ENCODE measurements around the gene ZNF175.
"Not testable (repeated sequence)": the region's sequence is repeated elsewhere in the genome, so short reads cannot be mapped to it uniquely, and the experiment has no call there.

Gene ZNF175

DNA sequence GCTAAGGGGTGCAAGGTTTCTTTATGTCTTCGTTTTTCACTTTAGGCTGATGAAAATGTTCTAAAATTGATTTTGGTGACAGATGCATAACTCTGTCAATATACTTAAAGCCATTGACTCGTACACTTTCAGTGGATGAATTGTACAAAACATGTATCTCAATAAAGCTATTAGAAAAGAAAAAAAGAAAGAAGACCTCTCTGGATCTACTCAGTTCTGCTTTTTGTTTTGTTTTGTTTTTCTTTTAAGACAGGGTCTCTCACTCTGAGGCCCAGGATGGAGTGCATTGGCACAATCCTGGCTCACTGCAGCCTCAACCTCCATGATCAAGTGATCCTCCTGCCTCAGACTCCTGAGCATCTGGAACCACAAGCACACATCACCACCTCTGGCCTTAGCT lies 55.6 kb downstream of the ZNF175 start:
- Histone ChIP-seq H3K18ac (ENCODE audit: low read depth in 1 of 2, low read length in 2 of 2) (no peak overlapping the region), H2AFZ (ENCODE audit: low read depth, low read length) (no peak overlapping the region), H3K4me2 (ENCODE audit: low read length, poor library complexity, severe bottlenecking) (no peak overlapping the region), H3K9me3 (ENCODE audit: control insufficient read depth, low read length) (no peaks in the 10 kb centered on the region), H4K8ac (ENCODE audit: low read length) (no peak overlapping the region), H3K23ac (ENCODE audit: low read length in 2 of 2) (no peak overlapping the region), H3K79me1 (replicated peaks; ENCODE audit: low read length, poor library complexity, severe bottlenecking) (no peaks in the 10 kb centered on the region), H4K91ac (ENCODE audit: low read length) (no peak overlapping the region), H2AK5ac (ENCODE audit: low read length, severe bottlenecking) (no peak overlapping the region), H3K14ac (ENCODE audit: low read length in 2 of 2) (no peak overlapping the region), H3K27me3 (ENCODE audit: control insufficient read depth in 1 of 2, insufficient read depth in 1 of 2, low read length in 2 of 2) (peaks cover 0 to 31% of the 10 kb centered on the region in 2 experiments), H2BK120ac (ENCODE audit: low read depth, low read length) (no peak overlapping the region), H2BK12ac (ENCODE audit: low read length in 2 of 2) (no peak overlapping the region), H2BK5ac (ENCODE audit: low read depth, low read length, poor library complexity, severe bottlenecking) (no peak overlapping the region), H3K4me3 (ENCODE audit: insufficient read depth in 1 of 2, low read depth in 1 of 2, low read length in 2 of 2) (no peak overlapping the region), H3K36me3 (ENCODE audit: control insufficient read depth in 1 of 2, insufficient read depth in 2 of 2, low read depth in 1 of 2, low read length in 2 of 2) (no peaks in the 10 kb centered on the region), H2BK15ac (ENCODE audit: low read depth, poor library complexity, severe bottlenecking) (no peak overlapping the region), H3K27ac (ENCODE audit: low read length, poor library complexity, severe bottlenecking) (no peak overlapping the region), H3K9ac (ENCODE audit: low read length) (no peak overlapping the region), H3K4ac (ENCODE audit: low read depth in 1 of 2, low read length in 2 of 2) (no peak overlapping the region), H3K4me1 (ENCODE audit: control insufficient read depth, insufficient read depth, low read depth, low read length) (peaks cover 3% of the 10 kb centered on the region)
- 18% methylated on average over 2 of the region's 2 CpGs for WGBS
- no peak for DNase-seq

GRCh38 chr19:51627491-51628138 lies 56.5 kb downstream of the ZNF175 start:
- Histone ChIP-seq H3K18ac (ENCODE audit: low read depth in 1 of 2, low read length in 2 of 2) (no peak overlapping the region), H2AFZ (ENCODE audit: low read depth, low read length) (no peak overlapping the region)
- no peak for DNase-seq

GRCh38 chr19:51628153-51628939 lies 57.3 kb downstream of the ZNF175 start:
- H3K18ac ChIP-seq (ENCODE audit: low read depth in 1 of 2, low read length in 2 of 2), result no peak overlapping the region
- peaks cover 3% of the 10 kb centered on the region for H3K4me1 ChIP-seq (ENCODE audit: control insufficient read depth, insufficient read depth, low read depth, low read length)
- H2BK120ac ChIP-seq (ENCODE audit: low read depth, low read length), result no peak overlapping the region
- H3K23ac ChIP-seq (ENCODE audit: low read length in 2 of 2), result no peak overlapping the region
- no peak overlapping the region for H2BK15ac ChIP-seq (ENCODE audit: low read depth, poor library complexity, severe bottlenecking)
- DNase-seq, result no peak
- H2AFZ ChIP-seq (ENCODE audit: low read depth, low read length), result peak overlapping the region; percentile 3
- no peaks in the 10 kb centered on the region for H3K9me3 ChIP-seq (ENCODE audit: control insufficient read depth, low read length)
- H3K27me3 ChIP-seq (ENCODE audit: control insufficient read depth in 1 of 2, insufficient read depth in 1 of 2, low read length in 2 of 2), result peaks cover 0 to 31% of the 10 kb centered on the region in 2 experiments
- H2BK12ac ChIP-seq (ENCODE audit: low read length in 2 of 2), result no peak overlapping the region
- H4K91ac ChIP-seq (ENCODE audit: low read length), result no peak overlapping the region
- H3K27ac ChIP-seq (ENCODE audit: low read length, poor library complexity, severe bottlenecking), result no peak overlapping the region
- H3K4me2 ChIP-seq (ENCODE audit: low read length, poor library complexity, severe bottlenecking), result no peak overlapping the region
- no peak overlapping the region for H3K9ac ChIP-seq (ENCODE audit: low read length)
- H4K8ac ChIP-seq (ENCODE audit: low read length), result no peak overlapping the region
- WGBS, result 90% methylated on average over 11 of the region's 14 CpGs
- no peak overlapping the region for H2AK5ac ChIP-seq (ENCODE audit: low read length, severe bottlenecking)
- H2BK5ac ChIP-seq (ENCODE audit: low read depth, low read length, poor library complexity, severe bottlenecking), result no peak overlapping the region
- no peaks in the 10 kb centered on the region for H3K36me3 ChIP-seq (ENCODE audit: control insufficient read depth in 1 of 2, insufficient read depth in 2 of 2, low read depth in 1 of 2, low read length in 2 of 2)
- no peaks in the 10 kb centered on the region for H3K79me1 ChIP-seq (replicated peaks; ENCODE audit: low read length, poor library complexity, severe bottlenecking)
- peak overlapping the region in 1 of 2 experiments; percentile 18 for H3K4me3 ChIP-seq (ENCODE audit: insufficient read depth in 1 of 2, low read depth in 1 of 2, low read length in 2 of 2)
- H3K14ac ChIP-seq (ENCODE audit: low read length in 2 of 2), result no peak overlapping the region
- no peak overlapping the region for H3K4ac ChIP-seq (ENCODE audit: low read depth in 1 of 2, low read length in 2 of 2)

More at GRCh38 chr19:51627491-51628138, 56.5 kb downstream of the ZNF175 start:
- Histone ChIP-seq H3K36me3 (ENCODE audit: control insufficient read depth in 1 of 2, insufficient read depth in 2 of 2, low read depth in 1 of 2, low read length in 2 of 2) (no peaks in the 10 kb centered on the region), H3K4me3 (ENCODE audit: insufficient read depth in 1 of 2, low read depth in 1 of 2, low read length in 2 of 2) (no peak overlapping the region), H3K9me3 (ENCODE audit: control insufficient read depth, low read length) (no peaks in the 10 kb centered on the region), H4K91ac (ENCODE audit: low read length) (no peak overlapping the region), H3K4me2 (ENCODE audit: low read length, poor library complexity, severe bottlenecking) (no peak overlapping the region), H2BK5ac (ENCODE audit: low read depth, low read length, poor library complexity, severe bottlenecking) (no peak overlapping the region), H2AK5ac (ENCODE audit: low read length, severe bottlenecking) (no peak overlapping the region), H2BK120ac (ENCODE audit: low read depth, low read length) (no peak overlapping the region), H3K79me1 (replicated peaks; ENCODE audit: low read length, poor library complexity, severe bottlenecking) (no peaks in the 10 kb centered on the region), H3K4ac (ENCODE audit: low read depth in 1 of 2, low read length in 2 of 2) (no peak overlapping the region), H3K9ac (ENCODE audit: low read length) (no peak overlapping the region), H3K14ac (ENCODE audit: low read length in 2 of 2) (no peak overlapping the region), H2BK15ac (ENCODE audit: low read depth, poor library complexity, severe bottlenecking) (no peak overlapping the region), H2BK12ac (ENCODE audit: low read length in 2 of 2) (no peak overlapping the region), H4K8ac (ENCODE audit: low read length) (no peak overlapping the region), H3K27ac (ENCODE audit: low read length, poor library complexity, severe bottlenecking) (no peak overlapping the region), H3K23ac (ENCODE audit: low read length in 2 of 2) (no peak overlapping the region), H3K4me1 (ENCODE audit: control insufficient read depth, insufficient read depth, low read depth, low read length) (peaks cover 3% of the 10 kb centered on the region), H3K27me3 (ENCODE audit: control insufficient read depth in 1 of 2, insufficient read depth in 1 of 2, low read length in 2 of 2) (peaks cover 0 to 31% of the 10 kb centered on the region in 2 experiments)
- 74% methylated on average over 10 of the region's 16 CpGs for WGBS

DNA sequence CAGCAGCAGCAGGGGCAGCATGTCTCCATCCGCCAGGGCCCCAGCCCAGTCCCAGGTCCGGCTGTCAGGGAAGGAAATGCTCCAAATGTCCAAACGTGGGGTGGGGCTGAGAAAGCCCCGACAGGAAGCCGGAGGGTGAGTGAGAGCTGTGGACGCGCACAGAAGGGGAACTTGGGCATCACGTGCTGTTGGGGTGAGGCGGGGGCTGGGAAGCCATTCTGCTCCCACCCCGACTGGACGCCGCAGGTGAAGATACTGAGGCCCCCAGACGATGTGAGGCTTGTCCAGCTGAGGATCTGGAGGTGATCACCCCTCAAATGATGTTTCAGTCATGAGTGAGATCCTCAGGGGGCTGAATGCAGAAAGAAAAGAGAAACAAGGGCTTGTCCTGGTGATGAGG lies 59.2 kb downstream of the ZNF175 start, which contains the start of gene SIGLEC5:
TSS of gene SIGLEC5 (minus strand) at position 87 of the 400 bp plus-strand sequence. CDS start at position 21, 66 bp downstream.
- H3K18ac ChIP-seq (ENCODE audit: low read depth in 1 of 2, low read length in 2 of 2); H2BK120ac ChIP-seq (ENCODE audit: low read depth, low read length); H2AFZ ChIP-seq (ENCODE audit: low read depth, low read length); H2AK5ac ChIP-seq (ENCODE audit: low read length, severe bottlenecking); H2BK12ac ChIP-seq (ENCODE audit: low read length in 2 of 2); H4K91ac ChIP-seq (ENCODE audit: low read length); H3K27ac ChIP-seq (ENCODE audit: low read length, poor library complexity, severe bottlenecking); H2BK15ac ChIP-seq (ENCODE audit: low read depth, poor library complexity, severe bottlenecking); H3K4me3 ChIP-seq (ENCODE audit: insufficient read depth in 1 of 2, low read depth in 1 of 2, low read length in 2 of 2); H3K23ac ChIP-seq (ENCODE audit: low read length in 2 of 2); H2BK5ac ChIP-seq (ENCODE audit: low read depth, low read length, poor library complexity, severe bottlenecking); H3K4me2 ChIP-seq (ENCODE audit: low read length, poor library complexity, severe bottlenecking); H4K8ac ChIP-seq (ENCODE audit: low read length); H3K9ac ChIP-seq (ENCODE audit: low read length); H3K79me1 ChIP-seq (replicated peaks; ENCODE audit: low read length, poor library complexity, severe bottlenecking); H3K14ac ChIP-seq (ENCODE audit: low read length in 2 of 2); H3K36me3 ChIP-seq (ENCODE audit: control insufficient read depth in 1 of 2, insufficient read depth in 2 of 2, low read depth in 1 of 2, low read length in 2 of 2); H3K4ac ChIP-seq (ENCODE audit: low read depth in 1 of 2, low read length in 2 of 2); H3K9me3 ChIP-seq (ENCODE audit: control insufficient read depth, low read length); DNase-seq; H3K4me1 ChIP-seq (ENCODE audit: control insufficient read depth, insufficient read depth, low read depth, low read length): not testable (repeated sequence)
- H3K27me3 ChIP-seq (ENCODE audit: control insufficient read depth in 1 of 2, insufficient read depth in 1 of 2, low read length in 2 of 2), result peaks cover 0 to 31% of the 10 kb centered on the region in 2 experiments
- WGBS, result 89% methylated on average over 9 of the region's 13 CpGs
